Osteoblast (primary cell): ENCODE results near the gene PCDH9. TPM values are rescaled to one million over a fixed set of nuclear protein-coding genes. Genes with fewer than 3 reads are reported as not detected.
"Not testable (repeated sequence)": the region's sequence is repeated elsewhere in the genome, so short reads cannot be mapped to it uniquely, and the experiment has no call there.

Source experiments
- DNase-seq: peaks from one replicate; pipeline ENCODE4 v3.0.0; 2011; ENCODE audit warnings: low spot score, mixed read lengths; ENCODE audit not compliant: insufficient read length; ENCODE audit errors: missing footprints
- H2AFZ ChIP-seq: 2 replicates; pipeline ENCODE4 v1.6.0; 2011; ENCODE audit warnings: mild to moderate bottlenecking, low read length
- H3K27ac ChIP-seq: 2 replicates; pipeline ENCODE4 v1.5.1; 2011; ENCODE audit warnings: mild to moderate bottlenecking, low read depth, low read length, moderate library complexity
- H3K27me3 ChIP-seq: 2 replicates; pipeline ENCODE4 v1.6.0; 2012; ENCODE audit warnings: mild to moderate bottlenecking, control low read depth, inconsistent platforms, low read length, moderate library complexity; ENCODE audit not compliant: insufficient read depth
- H3K36me3 ChIP-seq: 2 replicates; pipeline ENCODE4 v1.5.1; 2011; ENCODE audit warnings: mild to moderate bottlenecking, low read length, control low read depth, moderate library complexity; ENCODE audit not compliant: insufficient read depth
- H3K4me1 ChIP-seq: 2 replicates; pipeline ENCODE4 v1.5.1; 2011; ENCODE audit warnings: mild to moderate bottlenecking, low read length, control low read depth, moderate library complexity; ENCODE audit not compliant: insufficient read depth
- H3K4me2 ChIP-seq: 2 replicates; pipeline ENCODE4 v1.6.0; 2011; ENCODE audit warnings: mild to moderate bottlenecking, low read length; ENCODE audit not compliant: insufficient read depth
- H3K4me3 ChIP-seq: fragments of 200-600 bp; sonication (generic); 3 replicates; pipeline ENCODE4 v1.5.1; 2012; ENCODE audit warnings: mild to moderate bottlenecking, low read length, inconsistent platforms; ENCODE audit not compliant: insufficient read depth
- H3K79me2 ChIP-seq: 2 replicates; pipeline ENCODE4 v1.6.0; 2012; ENCODE audit warnings: mild to moderate bottlenecking, low read length, control low read depth, inconsistent platforms; ENCODE audit not compliant: insufficient read depth
- H3K9me3 ChIP-seq: 2 replicates; pipeline ENCODE4 v1.5.1; 2011; ENCODE audit warnings: low read depth, low read length, control low read depth
- H4K20me1 ChIP-seq: 2 replicates; pipeline ENCODE4 v1.6.0; 2012; ENCODE audit warnings: mild to moderate bottlenecking, low read length, control low read depth; ENCODE audit not compliant: insufficient read depth
- CTCF ChIP-seq: IDR thresholded peaks from 2 replicates; pipeline ENCODE4 v1.5.1; 2011; ENCODE audit warnings: mild to moderate bottlenecking, low read depth, low read length, moderate library complexity; ENCODE audit errors: extremely low read depth
- total RNA-seq: library from RNA; depleted of rRNA; stranded (reverse); fragments of >200 nt; gene quantifications from 2 replicates; pipeline ENCODE4 v1.2.3, GENCODE V29; 2012

Gene PCDH9
- total RNA-seq, 1 donor = 1.1 TPM

DNA sequence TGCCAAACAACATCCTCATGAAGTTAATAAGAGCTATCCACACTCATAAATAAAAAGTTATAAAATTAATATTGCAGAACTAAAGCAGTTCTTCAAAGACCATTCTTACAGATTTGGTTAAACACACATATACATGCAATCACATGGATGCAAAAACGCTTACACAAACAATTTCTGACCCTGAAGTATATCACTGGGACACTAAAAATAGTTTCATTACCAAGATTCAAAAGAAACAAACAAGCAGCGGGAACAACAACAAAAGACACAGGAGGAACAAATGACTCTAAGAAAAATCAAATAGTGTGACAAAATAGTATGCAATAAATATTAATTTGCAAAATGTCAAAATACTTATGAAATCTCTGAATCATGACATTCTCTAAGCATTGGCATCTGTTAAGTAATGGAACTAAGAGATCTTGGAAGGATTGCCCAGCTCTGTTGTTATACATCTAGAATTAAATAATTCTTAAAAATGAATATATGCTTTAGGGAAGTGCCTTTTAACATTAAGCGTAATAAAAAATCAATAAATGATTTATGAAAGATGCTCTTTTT lies 132.2 kb downstream of the PCDH9 start:
- DNase-seq = no peak

GRCh38 chr13:67096893-67097292 lies 133.2 kb downstream of the PCDH9 start:
- H3K36me3 ChIP-seq, H3K9me3 ChIP-seq, H3K4me2 ChIP-seq, H3K4me3 ChIP-seq, H4K20me1 ChIP-seq, H3K27me3 ChIP-seq, H2AFZ ChIP-seq, DNase-seq, H3K4me1 ChIP-seq, H3K79me2 ChIP-seq, H3K27ac ChIP-seq: not testable (repeated sequence)

More for the DNA sequence above, 132.2 kb downstream of the PCDH9 start:
- Histone ChIP-seq H3K4me2 (no peak overlapping the region), H4K20me1 (no peaks in the 10 kb centered on the region), H3K79me2 (no peaks in the 10 kb centered on the region), H2AFZ (no peak overlapping the region), H3K27ac (no peak overlapping the region), H3K36me3 (no peaks in the 10 kb centered on the region), H3K4me3 (no peak overlapping the region), H3K27me3 (no peaks in the 10 kb centered on the region), H3K4me1 (peaks cover 5% of the 10 kb centered on the region), H3K9me3 (no peaks in the 10 kb centered on the region)
- no peak for TF ChIP-seq CTCF

DNA sequence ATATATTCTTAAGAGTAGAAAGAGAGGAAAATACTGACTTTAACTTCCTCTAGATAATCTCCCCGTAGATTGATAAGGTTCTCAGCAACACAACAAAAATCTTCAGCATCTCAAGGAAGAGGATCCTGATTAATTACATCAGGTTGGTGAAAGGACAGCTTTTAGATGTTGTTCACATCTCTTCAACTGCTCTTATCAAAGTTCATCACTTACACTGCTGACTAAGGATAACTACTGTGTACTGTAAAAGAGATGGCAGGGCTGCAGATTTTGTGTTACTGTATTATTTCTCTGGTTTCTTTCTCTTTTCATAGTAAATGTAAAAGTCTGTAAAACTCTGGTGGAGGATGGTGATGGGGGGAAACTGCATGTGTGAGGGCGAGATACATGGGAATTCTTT lies 133.7 kb downstream of the PCDH9 start:
- Histone ChIP-seq H2AFZ (no peak overlapping the region), H3K4me3 (no peak overlapping the region), H3K4me1 (no peaks in the 10 kb centered on the region), H3K27me3 (no peaks in the 10 kb centered on the region), H3K4me2 (no peak overlapping the region), H3K27ac (no peak overlapping the region), H4K20me1 (no peaks in the 10 kb centered on the region), H3K36me3 (no peaks in the 10 kb centered on the region), H3K9me3 (no peaks in the 10 kb centered on the region), H3K79me2 (no peaks in the 10 kb centered on the region)
- TF ChIP-seq CTCF = no peak
- DNase-seq = no peak

GRCh38 chr13:67095621-67096020 lies 134.5 kb downstream of the PCDH9 start:
- H3K27ac ChIP-seq = no peak overlapping the region
- TF ChIP-seq CTCF = no peak
- no peak for DNase-seq
- no peak overlapping the region for H3K4me3 ChIP-seq
- H3K36me3 ChIP-seq = no peaks in the 10 kb centered on the region
- H4K20me1 ChIP-seq = no peaks in the 10 kb centered on the region
- H3K4me1 ChIP-seq = no peaks in the 10 kb centered on the region
- no peaks in the 10 kb centered on the region for H3K79me2 ChIP-seq
- H2AFZ ChIP-seq = no peak overlapping the region
- no peaks in the 10 kb centered on the region for H3K9me3 ChIP-seq
- H3K27me3 ChIP-seq = no peaks in the 10 kb centered on the region
- no peak overlapping the region for H3K4me2 ChIP-seq
